ENCODE measurements around the gene CACNA1C.

CACNA1C gene

GRCh38 chr12:2634471-2634870, 581.7 kb downstream of the CACNA1C start:
- no peak for DNase-seq (ENCODE audit: low read depth in 4 of 4, low spot score in 1 of 4)

GRCh38 chr12:2636741-2637340, 584.1 kb downstream of the CACNA1C start:
- DNase-seq (ENCODE audit: low read depth in 4 of 4, low spot score in 1 of 4), result no peak

GRCh38 chr12:2637371-2637770, 584.6 kb downstream of the CACNA1C start:
- DNase-seq (ENCODE audit: low read depth in 4 of 4, low spot score in 1 of 4), result no peak

GRCh38 chr12:2638273-2639019, 585.7 kb downstream of the CACNA1C start:
- DNase-seq (ENCODE audit: low read depth in 4 of 4, low spot score in 1 of 4), result no peak

- DNase-seq (ENCODE audit: low read depth in 4 of 4, low spot score in 1 of 4), result no peak
Measured at GRCh38 chr12:2639020-2639298, 586.2 kb downstream of the CACNA1C start.

GRCh38 chr12:2640281-2640680, 587.5 kb downstream of the CACNA1C start:
- DNase-seq (ENCODE audit: low read depth in 4 of 4, low spot score in 1 of 4), result no peak

- DNase-seq (ENCODE audit: low read depth in 4 of 4, low spot score in 1 of 4), result no peak
Measured at GRCh38 chr12:2640709-2641108, 587.9 kb downstream of the CACNA1C start.

GRCh38 chr12:2641207-2641606, 588.4 kb downstream of the CACNA1C start:
- no peak for DNase-seq (ENCODE audit: low read depth in 4 of 4, low spot score in 1 of 4)

GRCh38 chr12:2641761-2642160, 589.0 kb downstream of the CACNA1C start:
- DNase-seq (ENCODE audit: low read depth in 4 of 4, low spot score in 1 of 4), result no peak

- no peak for DNase-seq (ENCODE audit: low read depth in 4 of 4, low spot score in 1 of 4)
Measured at GRCh38 chr12:2642176-2642892, 589.5 kb downstream of the CACNA1C start.

GRCh38 chr12:2642896-2643425, 590.2 kb downstream of the CACNA1C start:
- no peak for DNase-seq (ENCODE audit: low read depth in 4 of 4, low spot score in 1 of 4)

- no peak for DNase-seq (ENCODE audit: low read depth in 4 of 4, low spot score in 1 of 4)
Measured at GRCh38 chr12:2643576-2644135, 590.9 kb downstream of the CACNA1C start.

GRCh38 chr12:2644683-2645405, 592.1 kb downstream of the CACNA1C start:
- no peak for DNase-seq (ENCODE audit: low read depth in 4 of 4, low spot score in 1 of 4)

- no peak for DNase-seq (ENCODE audit: low read depth in 4 of 4, low spot score in 1 of 4)
Measured at GRCh38 chr12:2645460-2645859, 592.7 kb downstream of the CACNA1C start.

GRCh38 chr12:2646341-2646740, 593.6 kb downstream of the CACNA1C start:
- no peak for DNase-seq (ENCODE audit: low read depth in 4 of 4, low spot score in 1 of 4)

GRCh38 chr12:2647186-2647585, 594.4 kb downstream of the CACNA1C start:
- no peak for DNase-seq (ENCODE audit: low read depth in 4 of 4, low spot score in 1 of 4)

GRCh38 chr12:2648406-2648805, 595.6 kb downstream of the CACNA1C start:
- DNase-seq (ENCODE audit: low read depth in 4 of 4, low spot score in 1 of 4), result no peak

- DNase-seq (ENCODE audit: low read depth in 4 of 4, low spot score in 1 of 4), result no peak
Measured at GRCh38 chr12:2649201-2650030, 596.6 kb downstream of the CACNA1C start.

- DNase-seq (ENCODE audit: low read depth in 4 of 4, low spot score in 1 of 4), result no peak
Measured at GRCh38 chr12:2650261-2651067, 597.7 kb downstream of the CACNA1C start.

Measured in stimulated activated CD4-positive, alpha-beta T cell treated with anti-CD3 and anti-CD28 coated beads, Interleukin-1b, Interleukin-23, amount 100 ng/mL, for 24 hours (primary cell).